HG03354 (cell line): Measurements from ENCODE around the gene TRPV6.

Source experiments
- ATAC-seq: cut with Tn5 transposase; IDR thresholded peaks from one replicate; pipeline ENCODE4 v1.9.1; 2021; ENCODE audit warnings: mild to moderate bottlenecking; ENCODE audit not compliant: unreplicated experiment, poor library complexity, severe bottlenecking

TRPV6 gene

DNA sequence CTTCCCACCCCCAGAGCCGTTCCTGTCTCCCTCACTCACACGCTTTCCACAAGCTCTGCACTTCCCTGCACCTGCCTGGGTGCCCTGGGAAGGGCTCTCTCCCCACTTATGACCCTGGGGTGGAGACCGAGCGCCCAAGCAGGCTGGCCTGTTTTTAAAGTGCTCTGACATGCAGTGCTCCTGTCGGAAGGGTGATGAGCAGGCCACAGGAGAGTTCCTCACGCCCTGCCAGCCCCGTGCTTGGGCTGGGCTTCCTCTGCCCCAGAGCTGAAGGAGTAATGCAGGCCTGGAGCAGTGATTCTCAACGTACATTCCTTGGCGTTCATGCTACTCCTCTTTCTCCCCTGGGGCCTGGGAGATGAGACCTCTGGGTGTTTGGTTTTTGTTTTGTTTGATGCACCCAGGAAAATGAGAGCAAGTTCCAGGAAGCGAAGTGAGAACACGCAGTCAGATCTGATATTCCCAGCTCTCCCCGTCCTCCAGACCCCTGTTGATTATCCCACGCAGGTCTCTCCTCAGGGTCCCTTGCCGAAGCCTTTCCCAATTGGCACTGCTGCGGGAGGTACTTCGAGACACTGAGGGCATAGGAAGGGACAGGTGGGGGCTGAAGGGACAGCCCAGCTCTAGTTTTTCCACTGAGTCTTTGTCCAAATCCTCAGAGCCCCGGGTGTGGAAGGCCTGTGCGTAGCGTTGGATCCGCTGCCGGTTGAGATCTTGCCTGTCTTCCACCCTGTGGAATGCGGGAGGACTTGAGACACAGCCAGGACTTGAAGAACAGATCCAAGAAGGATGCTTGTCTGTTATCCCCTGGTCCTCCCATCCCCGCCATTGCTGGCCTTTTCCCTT, 14.1 kb downstream of the TRPV6 start:
- no peak for ATAC-seq

DNA sequence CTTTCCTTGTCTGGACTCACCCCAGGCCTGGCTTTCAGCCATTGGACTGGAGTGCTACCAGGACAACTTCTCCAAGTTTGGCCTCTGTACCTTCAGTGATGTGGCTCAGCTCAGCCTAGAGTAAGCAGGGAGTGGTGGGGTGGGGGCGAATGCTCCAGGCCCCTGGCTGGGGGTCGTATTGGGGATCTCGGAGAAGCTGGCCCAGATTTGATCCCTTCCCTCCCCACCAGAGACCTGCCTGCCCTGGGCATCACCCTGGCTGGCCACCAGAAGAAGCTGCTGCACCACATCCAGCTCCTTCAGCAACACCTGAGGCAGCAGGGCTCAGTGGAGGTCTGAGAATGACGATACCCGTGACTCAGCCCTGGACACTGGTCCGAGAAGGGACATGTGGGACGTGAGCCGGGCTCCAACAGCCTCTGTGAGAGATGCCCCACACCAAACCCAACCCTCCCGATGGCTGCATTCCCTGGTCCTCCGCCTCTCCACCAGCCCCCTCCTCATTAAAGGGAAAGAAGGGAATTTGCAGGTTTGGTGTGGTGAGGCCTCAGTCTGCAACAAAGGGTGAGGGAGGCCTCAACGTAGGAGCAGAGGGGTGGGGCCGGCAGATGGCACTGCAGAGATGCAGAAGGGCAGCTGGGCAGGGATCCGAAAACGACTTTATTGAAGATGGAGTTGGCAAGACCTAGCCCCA, 14.8 kb downstream of the TRPV6 start:
- ATAC-seq = no peak

DNA sequence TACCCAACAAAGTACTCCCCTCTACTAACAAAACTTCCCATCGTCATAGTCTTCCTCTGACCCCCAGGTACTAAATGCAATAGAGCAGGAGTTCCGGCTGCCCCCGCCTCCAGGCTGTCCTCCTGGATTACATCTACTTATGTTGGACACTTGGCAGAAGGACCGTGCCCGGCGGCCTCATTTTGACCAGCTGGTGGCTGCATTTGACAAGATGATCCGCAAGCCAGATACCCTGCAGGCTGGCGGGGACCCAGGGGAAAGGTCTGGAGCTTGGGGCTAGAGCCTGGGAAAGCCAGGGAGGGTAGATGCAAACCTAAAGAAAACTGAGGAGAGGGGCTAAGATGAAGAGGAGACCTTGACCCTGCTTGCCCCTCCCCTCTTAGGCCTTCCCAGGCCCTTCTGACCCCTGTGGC, 15.4 kb downstream of the TRPV6 start:
- ATAC-seq = no peak

DNA sequence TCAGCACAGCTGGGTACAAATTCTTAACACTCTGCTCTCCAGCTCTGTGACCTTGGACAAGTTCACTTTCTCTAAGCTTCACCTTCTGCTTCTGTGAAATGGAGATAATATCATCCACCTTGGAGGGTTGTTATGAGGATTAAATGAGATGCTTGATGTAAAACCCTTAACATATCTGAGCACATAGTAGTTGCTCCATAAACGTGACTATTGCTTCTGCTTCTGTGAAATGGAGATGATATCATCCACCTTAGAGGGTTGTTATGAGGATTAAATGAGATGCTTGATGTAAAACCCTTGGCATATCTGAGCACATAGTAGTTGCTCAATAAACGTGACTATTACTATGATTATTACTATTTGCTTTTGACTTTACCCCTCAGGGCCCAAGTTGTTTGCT, 16.1 kb downstream of the TRPV6 start:
- ATAC-seq = no peak

DNA sequence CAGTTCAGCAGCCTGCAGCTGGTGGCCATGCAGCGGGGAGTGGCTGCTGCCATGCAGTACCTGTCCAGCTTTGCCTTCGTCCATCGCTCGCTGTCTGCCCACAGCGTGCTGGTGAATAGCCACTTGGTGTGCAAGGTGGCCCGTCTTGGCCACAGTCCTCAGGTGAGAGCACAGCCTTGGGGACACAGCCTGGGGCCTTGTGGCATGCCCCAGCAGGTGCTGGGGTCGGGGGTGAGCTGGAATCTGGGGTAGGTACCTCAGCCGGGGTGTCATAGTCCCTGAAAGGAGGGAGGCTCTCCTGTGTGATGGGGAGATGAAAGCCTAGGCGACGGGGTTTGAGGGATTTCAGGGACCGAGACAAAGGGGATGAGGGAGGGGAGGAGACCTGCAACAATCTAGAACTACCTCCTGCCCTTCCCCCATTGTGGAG, 16.5 kb downstream of the TRPV6 start:
- ATAC-seq = no peak

DNA sequence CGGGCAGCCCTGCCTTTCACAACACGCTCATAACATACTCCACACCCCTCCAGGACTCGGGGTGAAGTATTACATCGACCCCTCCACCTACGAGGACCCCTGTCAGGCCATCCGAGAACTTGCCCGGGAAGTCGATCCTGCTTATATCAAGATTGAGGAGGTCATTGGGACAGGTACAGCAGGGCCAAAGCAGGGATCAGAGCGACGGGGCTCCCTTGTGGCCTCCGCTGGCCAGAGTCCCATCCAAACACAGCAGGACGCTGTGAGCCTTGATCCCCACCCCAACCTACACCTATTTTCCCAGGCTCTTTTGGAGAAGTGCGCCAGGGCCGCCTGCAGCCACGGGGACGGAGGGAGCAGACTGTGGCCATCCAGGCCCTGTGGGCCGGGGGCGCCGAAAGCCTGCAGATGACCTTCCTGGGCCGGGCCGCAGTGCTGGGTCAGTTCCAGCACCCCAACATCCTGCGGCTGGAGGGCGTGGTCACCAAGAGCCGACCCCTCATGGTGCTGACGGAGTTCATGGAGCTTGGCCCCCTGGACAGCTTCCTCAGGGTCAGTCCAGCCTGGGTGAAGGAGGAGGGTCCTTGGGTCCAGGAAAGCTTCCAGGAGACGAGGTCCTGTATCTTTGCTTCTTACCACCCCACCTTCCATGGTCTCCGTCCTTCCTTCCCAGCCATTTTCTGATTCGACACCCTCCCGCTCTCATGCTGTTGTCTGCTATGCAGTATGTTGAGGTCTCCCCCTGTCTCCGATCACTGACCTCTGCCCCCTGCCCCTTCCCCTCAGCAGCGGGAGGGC, 17.2 kb downstream of the TRPV6 start:
- ATAC-seq = no peak

DNA sequence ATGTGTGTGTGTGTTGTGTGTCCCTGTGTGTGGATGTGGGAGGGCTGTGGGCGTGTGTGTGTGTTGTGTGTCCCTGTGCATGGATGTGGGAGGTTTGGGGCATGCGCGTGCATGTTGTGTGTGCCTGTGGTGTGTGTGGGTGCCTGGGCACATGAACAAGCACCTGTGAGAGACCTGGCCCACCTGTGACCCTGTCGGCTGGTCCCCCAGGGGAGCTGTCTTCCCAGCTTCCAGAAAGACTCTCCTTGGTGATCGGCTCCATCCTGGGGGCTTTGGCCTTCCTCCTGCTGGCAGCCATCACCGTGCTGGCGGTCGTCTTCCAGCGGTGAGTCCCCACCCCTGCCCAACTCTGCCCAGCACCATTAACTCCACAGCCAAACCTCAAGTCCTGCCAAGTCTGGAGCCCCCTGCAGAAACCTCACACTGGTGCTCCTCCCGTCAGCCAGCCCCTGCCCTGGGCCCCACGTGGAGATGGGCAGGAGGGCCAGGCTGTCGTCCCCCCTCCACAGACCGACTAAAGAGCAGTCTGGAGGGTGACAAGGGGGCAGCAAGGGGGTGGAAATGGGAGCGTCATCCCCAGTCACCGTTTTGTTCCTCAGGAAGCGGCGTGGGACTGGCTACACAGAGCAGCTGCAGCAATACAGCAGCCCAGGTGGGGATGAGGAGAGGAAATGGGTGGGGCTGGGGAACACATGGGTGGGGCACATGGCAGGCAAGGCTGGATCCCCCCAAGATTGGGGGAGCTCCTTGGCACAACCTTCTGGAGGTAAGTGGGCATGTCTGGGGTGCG, 18.0 kb downstream of the TRPV6 start:
- ATAC-seq = no peak

DNA sequence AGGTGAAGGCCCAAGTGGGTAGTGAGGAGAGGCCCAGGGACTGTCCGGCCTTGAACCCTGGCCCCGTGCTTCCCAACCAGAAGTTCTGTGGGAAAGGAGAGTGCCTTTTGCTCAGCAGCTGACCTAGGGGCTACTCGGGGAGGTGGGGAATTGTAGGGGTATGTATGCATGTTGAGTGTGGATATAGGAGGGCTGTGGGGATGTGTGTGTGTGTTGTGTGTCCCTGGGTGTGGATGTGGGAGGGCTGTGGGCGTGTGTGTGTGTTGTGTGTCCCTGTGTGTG, 18.5 kb downstream of the TRPV6 start:
- no peak for ATAC-seq

DNA sequence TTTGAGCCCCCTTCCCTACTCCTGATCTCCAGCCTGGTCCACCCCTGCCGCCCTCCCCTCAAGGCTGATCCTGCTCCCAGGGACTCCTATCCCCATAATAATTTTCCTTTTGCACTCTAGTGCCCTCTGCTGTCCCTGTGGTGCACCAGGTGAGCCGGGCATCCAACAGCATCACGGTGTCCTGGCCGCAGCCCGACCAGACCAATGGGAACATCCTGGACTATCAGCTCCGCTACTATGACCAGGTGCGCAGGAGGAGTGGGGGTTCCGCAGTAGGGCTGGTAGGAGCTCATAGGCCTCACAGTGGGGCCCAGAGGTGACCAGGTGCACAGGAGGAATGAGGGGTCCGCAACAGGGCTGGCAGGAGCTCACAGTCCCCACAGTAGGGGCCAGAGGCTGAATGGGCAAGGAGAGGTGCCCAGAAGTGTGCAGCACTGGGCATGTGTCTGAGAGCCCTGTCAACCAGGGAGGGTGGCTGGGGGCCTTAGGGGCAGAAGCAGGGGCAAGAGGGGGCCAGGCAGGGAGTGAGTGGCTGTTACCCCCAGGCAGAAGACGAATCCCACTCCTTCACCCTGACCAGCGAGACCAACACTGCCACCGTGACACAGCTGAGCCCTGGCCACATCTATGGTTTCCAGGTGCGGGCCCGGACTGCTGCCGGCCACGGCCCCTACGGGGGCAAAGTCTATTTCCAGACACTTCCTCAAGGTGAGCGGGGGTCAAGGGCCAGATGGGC, 19.0 kb downstream of the TRPV6 start:
- no peak for ATAC-seq

DNA sequence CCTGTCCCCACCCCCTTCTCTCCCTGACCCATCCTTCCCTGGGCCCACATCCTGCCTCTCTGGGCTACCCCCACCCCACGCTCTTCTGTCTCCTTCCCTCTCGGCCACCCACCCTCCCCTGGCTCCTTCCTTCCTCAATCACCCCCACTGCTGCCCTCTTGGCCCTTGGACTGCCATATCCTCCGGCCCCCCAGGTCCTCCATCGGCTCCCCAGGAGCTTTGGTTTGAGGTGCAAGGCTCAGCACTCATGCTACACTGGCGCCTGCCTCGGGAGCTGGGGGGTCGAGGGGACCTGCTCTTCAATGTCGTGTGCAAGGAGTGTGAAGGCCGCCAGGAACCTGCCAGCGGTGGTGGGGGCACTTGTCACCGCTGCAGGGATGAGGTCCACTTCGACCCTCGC, 19.8 kb downstream of the TRPV6 start:
- ATAC-seq = no peak

DNA sequence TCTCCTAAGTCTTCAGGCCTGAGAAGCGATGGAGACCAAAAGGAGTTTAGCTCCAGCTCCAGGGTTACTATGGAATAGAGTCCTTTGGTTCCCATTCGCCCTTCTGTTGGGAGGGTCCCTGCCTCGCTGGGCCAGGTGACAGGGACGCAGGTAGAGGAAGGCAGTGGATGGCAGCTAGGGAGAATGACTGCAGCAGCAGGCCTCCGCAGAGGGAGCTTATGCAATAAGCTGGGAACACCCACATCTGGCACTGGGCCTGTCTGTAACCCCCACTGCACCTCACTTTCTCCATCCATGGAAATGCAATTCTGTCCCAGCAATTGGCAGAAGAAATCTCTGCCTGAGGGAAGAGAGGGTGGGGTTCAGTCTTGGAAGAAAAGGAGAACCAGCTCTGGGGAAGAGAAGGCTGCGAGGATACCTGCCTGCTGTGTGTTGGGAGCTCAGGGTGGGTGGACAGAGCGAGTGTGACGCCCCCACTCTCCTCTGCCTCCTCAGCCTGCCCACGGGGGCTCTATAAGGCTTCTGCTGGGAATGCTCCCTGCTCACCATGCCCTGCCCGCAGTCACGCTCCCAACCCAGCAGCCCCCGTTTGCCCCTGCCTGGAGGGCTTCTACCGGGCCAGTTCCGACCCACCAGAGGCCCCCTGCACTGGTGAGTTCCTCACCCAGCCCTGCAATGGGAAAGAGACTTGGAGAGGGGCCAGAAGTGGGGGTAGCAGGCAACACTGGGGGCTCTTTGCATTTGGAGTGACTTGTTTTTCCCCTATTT, 20.4 kb downstream of the TRPV6 start:
- no peak for ATAC-seq

DNA sequence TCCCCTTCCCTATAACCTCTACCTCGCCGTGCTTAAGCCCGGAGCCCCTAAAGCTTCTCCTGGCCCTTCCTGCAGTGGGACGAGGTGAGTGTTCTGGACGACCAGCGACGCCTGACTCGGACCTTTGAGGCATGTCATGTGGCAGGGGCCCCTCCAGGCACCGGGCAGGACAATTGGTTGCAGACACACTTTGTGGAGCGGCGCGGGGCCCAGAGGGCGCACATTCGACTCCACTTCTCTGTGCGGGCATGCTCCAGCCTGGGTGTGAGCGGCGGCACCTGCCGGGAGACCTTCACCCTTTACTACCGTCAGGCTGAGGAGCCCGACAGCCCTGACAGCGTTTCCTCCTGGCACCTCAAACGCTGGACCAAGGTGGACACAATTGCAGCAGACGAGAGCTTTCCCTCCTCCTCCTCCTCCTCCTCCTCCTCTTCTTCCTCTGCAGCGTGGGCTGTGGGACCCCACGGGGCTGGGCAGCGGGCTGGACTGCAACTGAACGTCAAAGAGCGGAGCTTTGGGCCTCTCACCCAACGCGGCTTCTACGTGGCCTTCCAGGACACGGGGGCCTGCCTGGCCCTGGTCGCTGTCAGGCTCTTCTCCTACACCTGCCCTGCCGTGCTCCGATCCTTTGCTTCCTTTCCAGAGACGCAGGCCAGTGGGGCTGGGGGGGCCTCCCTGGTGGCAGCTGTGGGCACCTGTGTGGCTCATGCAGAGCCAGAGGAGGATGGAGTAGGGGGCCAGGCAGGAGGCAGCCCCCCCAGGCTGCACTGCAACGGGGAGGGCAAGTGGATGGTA, 21.5 kb downstream of the TRPV6 start:
- ATAC-seq = no peak

DNA sequence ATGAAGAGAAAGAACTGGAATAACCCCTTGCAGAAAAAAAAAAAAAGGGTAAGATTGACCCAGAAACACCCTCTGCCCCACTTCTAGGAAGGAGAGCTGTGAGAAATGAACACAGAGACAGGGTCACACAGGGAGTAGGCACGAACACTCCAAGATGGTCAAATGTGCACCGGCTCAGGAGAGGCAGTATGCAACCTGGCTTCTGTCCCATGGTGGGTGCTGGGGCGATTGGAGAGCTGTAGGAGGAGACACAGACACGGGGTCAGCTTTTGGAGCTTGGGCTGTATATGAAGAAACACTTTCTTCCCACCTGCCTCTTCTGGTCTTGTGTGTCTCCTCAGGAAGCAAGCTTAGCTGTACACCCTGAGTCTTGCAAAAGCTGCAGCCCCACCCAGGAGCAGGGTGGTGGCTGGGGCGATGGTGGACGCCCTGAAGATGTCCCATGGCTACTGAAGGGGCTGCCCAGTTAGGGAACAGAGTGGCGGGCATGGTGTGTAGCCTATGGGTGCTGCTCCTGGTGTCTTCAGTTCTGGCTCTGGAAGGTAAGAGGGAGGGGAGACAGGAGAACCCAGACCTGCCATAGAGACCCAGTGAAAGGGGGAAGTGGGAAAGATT, 22.7 kb downstream of the TRPV6 start:
- ATAC-seq = no peak

DNA sequence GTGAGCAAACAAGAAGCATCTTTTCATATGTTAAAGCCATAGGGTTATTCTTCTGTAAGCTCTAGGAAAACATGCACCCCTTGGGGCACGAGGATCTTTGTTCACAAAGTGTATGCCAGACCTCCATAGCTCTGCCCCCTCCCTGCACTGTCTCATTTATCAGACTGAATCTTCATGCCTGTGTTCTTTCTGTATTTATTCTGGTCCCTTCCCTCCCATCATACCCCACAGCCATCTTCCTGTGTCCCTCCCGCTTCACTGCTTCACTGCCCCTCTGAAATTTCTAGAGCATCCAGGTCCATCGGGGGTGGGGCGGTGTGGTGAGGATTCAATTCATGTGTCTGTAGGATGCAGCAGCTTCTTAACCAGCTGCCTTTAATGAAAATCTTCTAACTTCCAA, 23.2 kb downstream of the TRPV6 start:
- ATAC-seq = no peak

DNA sequence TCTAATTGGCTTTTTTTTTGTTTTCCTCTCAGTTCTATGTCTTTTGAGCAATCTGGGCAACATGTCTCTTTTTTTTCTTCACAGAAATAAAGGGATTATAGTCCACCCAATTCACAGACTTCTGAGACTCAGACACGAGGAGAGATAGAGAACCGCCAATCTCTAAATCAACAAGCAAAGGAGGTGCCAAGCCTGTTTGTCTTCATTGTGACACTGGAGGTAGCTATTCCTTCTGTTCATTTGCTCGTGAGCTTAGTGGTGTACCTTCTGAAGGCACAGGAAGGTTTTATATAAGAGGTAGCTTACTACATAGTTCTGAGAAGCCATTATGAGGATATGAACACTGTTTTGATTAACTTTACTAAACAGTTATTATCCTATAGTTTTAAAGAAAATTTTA, 24.6 kb downstream of the TRPV6 start:
- no peak for ATAC-seq

DNA sequence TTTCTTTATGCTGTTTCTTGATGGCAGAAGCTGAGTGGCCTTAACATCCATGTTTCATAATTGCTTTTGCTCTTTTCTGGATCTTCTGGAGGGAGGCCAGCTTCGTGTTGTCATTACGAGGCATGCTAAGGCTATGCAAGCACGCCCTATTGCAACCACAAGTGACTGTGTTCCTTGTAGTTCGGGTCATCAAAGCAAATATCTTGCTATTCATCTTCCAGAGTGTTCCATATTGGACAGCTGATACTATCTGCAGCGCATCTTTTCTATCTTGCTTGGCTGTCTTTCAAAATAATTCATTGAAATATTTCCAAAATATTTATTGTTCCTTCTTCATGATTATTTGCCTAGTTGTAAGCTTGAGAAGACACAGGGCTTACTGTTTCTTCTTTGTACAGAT, 25.7 kb downstream of the TRPV6 start:
- no peak for ATAC-seq

DNA sequence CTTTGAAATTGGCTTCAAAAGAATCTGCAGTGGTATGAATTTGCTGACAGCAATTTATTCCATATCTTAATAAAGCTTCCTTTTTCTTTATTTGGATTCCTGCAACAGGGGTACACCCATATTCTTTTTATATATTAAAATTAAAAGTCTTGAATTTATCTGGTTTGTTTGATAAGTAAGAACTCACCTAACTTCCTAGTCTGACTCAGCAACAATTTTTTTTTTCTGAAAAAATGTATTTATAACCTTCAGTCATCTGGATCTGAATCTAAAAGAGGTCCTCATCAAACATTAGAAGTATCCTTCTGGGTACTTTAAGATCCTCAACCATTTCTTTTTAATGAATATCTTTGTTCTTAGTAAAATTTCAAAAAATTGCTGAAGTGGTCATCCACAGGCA, 26.1 kb downstream of the TRPV6 start:
- no peak for ATAC-seq

DNA sequence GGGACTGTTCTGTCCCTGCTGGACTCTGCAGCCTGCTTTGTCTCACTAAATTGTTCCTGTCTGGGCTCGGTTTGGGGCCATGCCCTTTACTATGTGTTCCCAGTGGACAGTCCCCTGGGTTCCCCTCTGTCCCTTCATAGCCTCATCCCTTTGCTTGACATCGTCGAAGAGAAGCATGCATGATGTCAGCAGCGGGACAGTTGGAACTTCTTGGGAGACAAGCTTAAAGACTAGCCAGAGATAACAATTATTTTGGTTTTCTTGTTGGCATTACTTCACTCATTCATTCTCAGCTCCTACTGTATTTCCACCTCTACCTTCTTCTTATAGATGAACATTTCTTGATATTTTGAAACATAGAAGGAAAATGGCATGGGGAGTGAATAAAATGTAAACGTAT, 27.9 kb downstream of the TRPV6 start:
- no peak for ATAC-seq
